ENCODE measurements around the gene DNM3.

Gene DNM3

DNA sequence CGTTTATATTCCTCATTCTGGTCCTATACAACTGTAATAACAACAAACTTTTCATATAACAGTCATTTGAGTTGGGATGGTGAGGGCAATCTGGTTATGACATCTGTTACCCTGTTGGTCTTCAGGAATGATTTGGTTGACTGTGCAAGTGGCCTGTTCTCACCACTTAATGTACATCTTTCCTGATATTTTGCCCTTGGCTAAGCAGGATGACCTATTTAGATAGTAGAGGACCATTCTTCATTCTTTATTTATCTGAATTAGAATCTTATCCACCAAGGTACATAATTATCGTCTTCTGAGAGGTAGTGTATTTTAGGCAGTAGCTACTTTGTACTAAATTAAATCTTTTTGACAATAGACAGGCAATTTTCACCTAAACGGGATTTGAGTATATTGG lies 154.3 kb downstream of the DNM3 start:
- TF ChIP-seq EZH2phosphoT487 (IDR thresholded peaks at IDR 0.05; ENCODE audit: borderline replicate concordance, low read length): no peak
- TF ChIP-seq CTCF (IDR thresholded peaks at IDR 0.05; ENCODE audit: low read depth, low read length, poor library complexity, severe bottlenecking): no peak
- Histone ChIP-seq H3K4me1 (ENCODE audit: control insufficient read depth, low read length) (no peaks in the 10 kb centered on the region), H3K79me2 (ENCODE audit: control insufficient read depth, low read length) (no peaks in the 10 kb centered on the region), H3K9me2 (replicated peaks; ENCODE audit: control insufficient read depth, low read length) (no peaks in the 10 kb centered on the region), H3K9me3 (ENCODE audit: control insufficient read depth, insufficient read depth, low read length) (no peaks in the 10 kb centered on the region), H3K4me3 (ENCODE audit: low read length) (no peak overlapping the region), H3K27me3 (ENCODE audit: control insufficient read depth, low read length) (0 out of 2 replicates have a peak, but pooled peaks cover 7% of the 10 kb centered on the region), H3K36me3 (ENCODE audit: control insufficient read depth, low read length) (no peaks in the 10 kb centered on the region), H3K27ac (ENCODE audit: low read depth, low read length) (no peak overlapping the region), H3K4me2 (ENCODE audit: low read length) (no peak overlapping the region), H4K20me1 (ENCODE audit: control insufficient read depth, insufficient read depth, low read depth, low read length) (no peaks in the 10 kb centered on the region), H3F3A (ENCODE audit: control insufficient read depth, insufficient read depth) (no peaks in the 10 kb centered on the region)

- Histone ChIP-seq H3K79me2 (ENCODE audit: control insufficient read depth, low read length) (no peaks in the 10 kb centered on the region), H3K4me1 (ENCODE audit: control insufficient read depth, low read length) (no peaks in the 10 kb centered on the region), H3K4me3 (ENCODE audit: low read length) (no peak overlapping the region), H3K36me3 (ENCODE audit: control insufficient read depth, low read length) (no peaks in the 10 kb centered on the region), H3K9me2 (replicated peaks; ENCODE audit: control insufficient read depth, low read length) (no peaks in the 10 kb centered on the region), H3K9me3 (ENCODE audit: control insufficient read depth, insufficient read depth, low read length) (no peaks in the 10 kb centered on the region), H3F3A (ENCODE audit: control insufficient read depth, insufficient read depth) (no peaks in the 10 kb centered on the region), H3K27ac (ENCODE audit: low read depth, low read length) (no peak overlapping the region), H4K20me1 (ENCODE audit: control insufficient read depth, insufficient read depth, low read depth, low read length) (no peaks in the 10 kb centered on the region), H3K27me3 (ENCODE audit: control insufficient read depth, low read length) (0 out of 2 replicates have a peak, but pooled peaks cover 3% of the 10 kb centered on the region), H3K4me2 (ENCODE audit: low read length) (no peak overlapping the region)
- TF ChIP-seq CTCF (IDR thresholded peaks at IDR 0.05; ENCODE audit: low read depth, low read length, poor library complexity, severe bottlenecking) (no peak), EZH2phosphoT487 (IDR thresholded peaks at IDR 0.05; ENCODE audit: borderline replicate concordance, low read length) (no peak)
Observed at GRCh38 chr1:171997936-171998335, 156.6 kb downstream of the DNM3 start.

DNA sequence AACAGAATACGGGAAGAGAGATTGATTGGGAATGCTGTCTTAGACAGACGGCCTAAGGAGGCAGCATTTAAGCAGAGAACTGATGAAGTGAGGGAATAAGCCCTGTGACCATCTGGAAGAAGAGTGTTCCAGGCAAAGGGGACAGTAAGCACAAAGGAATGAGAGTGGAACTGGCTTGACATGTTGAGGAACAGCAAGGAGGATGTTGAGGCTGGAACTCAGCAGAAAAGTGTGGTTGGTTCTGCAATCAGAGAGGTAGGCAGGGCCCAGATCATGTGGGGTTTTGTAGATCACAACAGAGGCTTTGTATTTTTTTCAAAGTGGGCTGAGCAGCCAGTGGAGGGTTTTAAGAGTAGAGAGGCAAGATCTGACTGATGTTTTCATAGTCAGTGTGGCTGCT lies 157.4 kb downstream of the DNM3 start:
- no peak overlapping the region for H3K27ac ChIP-seq (ENCODE audit: low read depth, low read length)
- H4K20me1 ChIP-seq (ENCODE audit: control insufficient read depth, insufficient read depth, low read depth, low read length): no peaks in the 10 kb centered on the region
- H3K27me3 ChIP-seq (ENCODE audit: control insufficient read depth, low read length): 0 out of 2 replicates have a peak, but pooled peaks cover 3% of the 10 kb centered on the region
- H3K9me3 ChIP-seq (ENCODE audit: control insufficient read depth, insufficient read depth, low read length): no peaks in the 10 kb centered on the region
- no peaks in the 10 kb centered on the region for H3F3A ChIP-seq (ENCODE audit: control insufficient read depth, insufficient read depth)
- H3K9me2 ChIP-seq (replicated peaks; ENCODE audit: control insufficient read depth, low read length): no peaks in the 10 kb centered on the region
- TF ChIP-seq EZH2phosphoT487 (IDR thresholded peaks at IDR 0.05; ENCODE audit: borderline replicate concordance, low read length) (no peak), CTCF (IDR thresholded peaks at IDR 0.05; ENCODE audit: low read depth, low read length, poor library complexity, severe bottlenecking) (no peak)
- no peaks in the 10 kb centered on the region for H3K36me3 ChIP-seq (ENCODE audit: control insufficient read depth, low read length)
- H3K4me1 ChIP-seq (ENCODE audit: control insufficient read depth, low read length): no peaks in the 10 kb centered on the region
- no peak overlapping the region for H3K4me3 ChIP-seq (ENCODE audit: low read length)
- no peak overlapping the region for H3K4me2 ChIP-seq (ENCODE audit: low read length)
- no peaks in the 10 kb centered on the region for H3K79me2 ChIP-seq (ENCODE audit: control insufficient read depth, low read length)

Measured in DOHH2 (cell line).